PC-9 (cell line): ENCODE measurements around the gene VSIG2.

ENCODE experiments used
- CTCF ChIP-seq: fragments of 200-600 bp; sonication (generic); conservative IDR thresholded peaks from 2 replicates; pipeline ENCODE4 v1.6.1; 2017; ENCODE audit warnings: mixed run types, antibody characterized with exemption, mild to moderate bottlenecking, moderate library complexity
- EZH2 ChIP-seq: fragments of 200-600 bp; sonication (generic); IDR thresholded peaks from 2 replicates; pipeline ENCODE4 v1.8.0; 2017; ENCODE audit warnings: antibody characterized with exemption, low read depth

- TF ChIP-seq CTCF (no peak), EZH2 (no peak)
Measured at GRCh38 chr11:124742555-124742954, 9.5 kb downstream of the VSIG2 start.
